ENCODE measurements around the gene EEF1AKMT4.
"Not testable (repeated sequence)": the region's sequence is repeated elsewhere in the genome, so short reads cannot be mapped to it uniquely, and the experiment has no call there.

The EEF1AKMT4 gene

GRCh38 chr3:184261270-184261853, 11.9 kb downstream of the EEF1AKMT4 start, which contains the start of gene CAMK2N2:
TSS of gene CAMK2N2 (minus strand) at chr3:184261553. CDS start at chr3:184261285, 268 bp downstream.
- DNase-seq = peak; percentile 89

GRCh38 chr3:184261854-184262763, 12.6 kb downstream of the EEF1AKMT4 start:
- peak; percentile 81 for DNase-seq

GRCh38 chr3:184262764-184263179, 13.3 kb downstream of the EEF1AKMT4 start:
- DNase-seq = no peak

- DNase-seq = not testable (repeated sequence)
Observed at GRCh38 chr3:184267249-184267648, 17.8 kb downstream of the EEF1AKMT4 start.

DNA sequence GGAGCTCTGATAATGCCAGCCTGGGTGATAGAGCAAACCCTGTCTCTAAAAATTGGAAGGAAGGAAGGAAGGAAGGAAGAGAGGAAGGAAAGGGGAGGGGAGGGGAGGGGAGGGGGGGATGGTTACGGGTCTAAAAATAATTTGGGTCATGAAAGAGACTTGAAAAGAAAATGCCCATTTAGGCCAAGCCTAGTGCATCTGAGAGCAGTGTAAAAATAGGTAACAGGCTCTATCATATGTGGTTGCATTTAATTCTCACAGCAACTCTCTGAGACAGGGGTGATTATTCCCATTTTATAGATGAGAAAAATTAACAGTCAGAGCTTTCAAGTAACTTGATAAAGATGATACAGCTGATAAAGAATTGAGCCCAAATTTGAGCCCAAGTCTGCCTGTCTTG, 22.8 kb downstream of the EEF1AKMT4 start:
- no peak for DNase-seq

GRCh38 chr3:184275381-184275701, 25.9 kb downstream of the EEF1AKMT4 start:
- no peak for DNase-seq

GRCh38 chr3:184275961-184276910, 26.8 kb downstream of the EEF1AKMT4 start, which contains the start of gene ECE2:
TSS of gene ECE2 (plus strand) at chr3:184276022. CDS start at chr3:184276154, 132 bp downstream.
- no peak for DNase-seq

DNA sequence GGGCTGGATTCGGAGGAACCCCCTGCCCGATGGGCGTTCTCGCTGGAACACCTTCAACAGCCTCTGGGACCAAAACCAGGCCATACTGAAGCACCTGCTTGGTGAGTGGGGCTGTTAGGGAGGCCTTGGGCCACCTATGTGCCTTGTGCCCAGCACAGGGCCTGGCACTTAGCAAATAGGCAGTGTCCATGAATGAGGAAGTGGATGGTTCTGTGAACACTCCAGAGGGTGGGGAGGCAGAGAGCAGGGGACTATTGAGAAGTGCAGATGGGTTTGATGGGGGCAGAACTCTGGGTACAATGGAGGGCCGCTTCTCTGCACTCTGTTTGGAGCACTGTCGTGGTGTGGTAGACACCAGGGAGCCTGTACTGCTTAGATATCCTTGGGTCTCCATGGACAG, 27.9 kb downstream of the EEF1AKMT4 start:
- DNase-seq = no peak

- peak; percentile 48 for DNase-seq
Observed at GRCh38 chr3:184282941-184283340, 33.5 kb downstream of the EEF1AKMT4 start.

GRCh38 chr3:184283681-184284080, 34.2 kb downstream of the EEF1AKMT4 start:
- no peak for DNase-seq

GRCh38 chr3:184284696-184285095, 35.2 kb downstream of the EEF1AKMT4 start:
- DNase-seq = peak; percentile 54

GRCh38 chr3:184289426-184289938, 40.0 kb downstream of the EEF1AKMT4 start:
- peak; percentile 79 for DNase-seq

DNA sequence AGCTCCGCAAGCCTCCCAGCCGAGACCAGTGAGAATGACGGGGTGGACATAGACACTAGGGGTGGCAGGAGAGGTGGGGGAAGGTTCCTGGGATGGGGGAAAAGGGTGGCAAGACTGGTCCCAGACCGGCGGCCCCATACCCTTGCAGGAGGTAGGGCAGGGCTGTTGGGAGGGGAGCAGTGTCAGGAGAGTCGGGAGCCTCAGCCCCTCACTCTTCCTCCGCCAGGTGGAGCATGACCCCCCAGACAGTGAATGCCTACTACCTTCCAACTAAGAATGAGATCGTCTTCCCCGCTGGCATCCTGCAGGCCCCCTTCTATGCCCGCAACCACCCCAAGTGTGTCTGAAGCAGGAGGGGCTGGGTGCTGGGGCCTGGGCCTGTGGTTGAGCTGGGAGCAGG, 40.9 kb downstream of the EEF1AKMT4 start:
- no peak for DNase-seq

GRCh38 chr3:184291044-184291737, 41.7 kb downstream of the EEF1AKMT4 start:
- DNase-seq = no peak

GRCh38 chr3:184291738-184292445, 42.4 kb downstream of the EEF1AKMT4 start:
- DNase-seq = no peak

GRCh38 chr3:184295771-184296170, 46.3 kb downstream of the EEF1AKMT4 start:
- peak; percentile 14 for DNase-seq

GRCh38 chr3:184296616-184297015, 47.1 kb downstream of the EEF1AKMT4 start:
- no peak for DNase-seq

DNA sequence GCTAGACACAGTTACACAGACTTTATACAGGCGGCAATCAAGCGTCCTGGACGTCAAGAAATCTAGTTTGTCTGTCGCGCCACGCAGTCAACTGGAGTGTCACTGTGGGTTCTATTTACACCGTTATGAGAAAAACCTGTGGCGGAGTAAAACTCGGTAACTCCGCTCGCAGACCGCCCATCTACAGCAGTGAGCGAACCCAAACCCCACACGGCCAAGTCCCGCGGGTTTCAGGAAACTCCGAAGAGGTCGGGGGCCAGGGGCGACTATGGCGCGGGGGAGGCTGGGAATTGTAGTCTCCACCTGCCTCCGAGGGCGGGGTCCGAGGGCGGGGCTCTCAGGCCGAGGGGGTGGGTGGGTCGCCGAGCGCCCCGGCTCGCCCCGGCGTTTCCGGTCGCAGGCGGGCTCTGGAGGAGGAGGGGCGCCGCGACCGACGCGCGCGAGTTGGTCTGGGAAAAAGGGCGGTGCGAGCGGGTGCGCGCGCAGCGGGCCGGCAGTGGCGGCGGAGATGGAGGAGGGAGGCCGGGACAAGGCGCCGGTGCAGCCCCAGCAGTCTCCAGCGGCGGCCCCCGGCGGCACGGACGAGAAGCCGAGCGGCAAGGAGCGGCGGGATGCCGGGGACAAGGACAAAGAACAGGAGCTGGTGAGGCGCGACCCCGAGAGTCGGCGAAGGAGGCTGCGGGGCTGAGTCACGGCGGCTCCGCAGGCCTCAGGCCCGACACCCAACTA, 49.5 kb downstream of the EEF1AKMT4 start, which contains the start of gene PSMD2:
TSS of gene PSMD2 (plus strand) at position 483 of the 729 bp plus-strand sequence. CDS start at position 509, 26 bp downstream.
- DNase-seq = peak; percentile 94

DNA sequence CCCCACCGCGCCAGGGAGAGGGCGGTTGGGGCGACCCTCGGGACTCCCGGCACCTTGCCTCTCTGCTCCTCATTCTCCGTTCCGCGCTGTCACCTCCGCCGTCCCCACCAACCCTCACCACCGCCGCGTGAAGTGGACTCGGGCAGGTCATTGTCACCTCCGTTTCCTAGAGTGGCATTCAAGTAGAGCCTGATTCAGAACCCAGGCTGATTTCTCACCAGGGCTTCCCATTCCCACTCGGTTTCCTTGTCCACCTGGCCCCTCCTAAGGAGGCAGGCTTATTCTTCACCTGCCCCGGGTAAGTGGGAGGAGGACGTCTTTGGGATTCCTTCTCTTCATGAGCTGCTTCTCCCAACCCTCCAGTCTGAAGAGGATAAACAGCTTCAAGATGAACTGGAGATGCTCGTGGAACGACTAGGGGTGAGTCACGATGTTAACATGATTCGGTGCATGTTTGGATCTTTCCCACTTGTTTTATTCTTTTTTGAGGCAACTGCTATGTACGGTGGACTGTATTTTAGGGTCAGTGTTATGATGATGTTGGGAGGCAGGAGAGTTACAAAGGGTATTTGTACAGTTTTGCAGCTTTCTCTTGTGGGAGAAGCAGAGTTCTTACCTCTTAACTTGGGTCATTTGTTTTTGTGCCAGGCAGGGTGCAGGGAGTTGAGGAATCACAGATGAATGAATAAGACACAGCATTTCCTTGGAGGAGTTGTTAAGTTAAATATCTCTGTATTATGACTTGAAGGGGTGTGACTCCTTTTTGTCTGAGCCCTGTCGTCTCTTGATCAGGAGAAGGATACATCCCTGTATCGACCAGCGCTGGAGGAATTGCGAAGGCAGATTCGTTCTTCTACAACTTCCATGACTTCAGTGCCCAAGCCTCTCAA, 50.3 kb downstream of the EEF1AKMT4 start:
- DNase-seq = no peak

GRCh38 chr3:184300378-184300720, 50.9 kb downstream of the EEF1AKMT4 start:
- no peak for DNase-seq

Measured in NCI-H2171 treated with DMSO at 0.1 percent for 48 hours (cell line).